ENCODE results near the gene CASKIN2.

CASKIN2 gene

GRCh38 chr17:75475851-75476250 is 39.5 kb downstream of the CASKIN2 start:
- Mint-ChIP-seq H3K27me3 (no peaks in the 10 kb centered on the region), H3K4me3 (no peak overlapping the region), H3K36me3 (peaks cover 20% of the 10 kb centered on the region), H3K4me1 (no peaks in the 10 kb centered on the region), H3K27ac (no peak overlapping the region), H3K9me3 (no peaks in the 10 kb centered on the region)
- DNase-seq (ENCODE audit: low spot score in 2 of 2) (no peak), ATAC-seq (ENCODE audit: low read depth) (no peak)

GRCh38 chr17:75475144-75475835 is 40.0 kb downstream of the CASKIN2 start:
- DNase-seq (ENCODE audit: low spot score in 2 of 2), result no peak
- ATAC-seq (ENCODE audit: low read depth), result no peak
- Mint-ChIP-seq H3K27me3 (no peaks in the 10 kb centered on the region), H3K4me3 (no peak overlapping the region), H3K36me3 (peaks cover 20% of the 10 kb centered on the region), H3K27ac (no peak overlapping the region), H3K4me1 (no peaks in the 10 kb centered on the region), H3K9me3 (no peaks in the 10 kb centered on the region)

GRCh38 chr17:75474736-75475135 is 40.6 kb downstream of the CASKIN2 start:
- ATAC-seq (ENCODE audit: low read depth) (no peak), DNase-seq (ENCODE audit: low spot score in 2 of 2) (no peak)
- Mint-ChIP-seq H3K27ac (no peak overlapping the region), H3K4me3 (no peak overlapping the region), H3K27me3 (no peaks in the 10 kb centered on the region), H3K36me3 (peaks cover 18% of the 10 kb centered on the region), H3K4me1 (no peaks in the 10 kb centered on the region), H3K9me3 (no peaks in the 10 kb centered on the region)

GRCh38 chr17:75473246-75473645 is 42.1 kb downstream of the CASKIN2 start:
- Mint-ChIP-seq H3K27me3 (no peaks in the 10 kb centered on the region), H3K4me1 (no peaks in the 10 kb centered on the region), H3K4me3 (no peak overlapping the region), H3K9me3 (no peaks in the 10 kb centered on the region), H3K36me3 (peaks cover 17% of the 10 kb centered on the region), H3K27ac (no peak overlapping the region)
- no peak for DNase-seq (ENCODE audit: low spot score in 2 of 2)
- ATAC-seq (ENCODE audit: low read depth), result no peak

GRCh38 chr17:75472119-75472518 is 43.2 kb downstream of the CASKIN2 start:
- Mint-ChIP-seq H3K27me3 (no peaks in the 10 kb centered on the region), H3K9me3 (no peaks in the 10 kb centered on the region), H3K27ac (no peak overlapping the region), H3K4me1 (peaks cover 2% of the 10 kb centered on the region), H3K4me3 (no peak overlapping the region), H3K36me3 (peaks cover 17% of the 10 kb centered on the region)
- no peak for DNase-seq (ENCODE audit: low spot score in 2 of 2)
- ATAC-seq (ENCODE audit: low read depth), result no peak

- Mint-ChIP-seq H3K9me3 (no peaks in the 10 kb centered on the region), H3K4me1 (peaks cover 3% of the 10 kb centered on the region), H3K4me3 (no peak overlapping the region), H3K27me3 (no peaks in the 10 kb centered on the region), H3K36me3 (peaks cover 12% of the 10 kb centered on the region), H3K27ac (no peak overlapping the region)
- DNase-seq (ENCODE audit: low spot score in 2 of 2) (no peak), ATAC-seq (ENCODE audit: low read depth) (no peak)
Observed at GRCh38 chr17:75471207-75471606, 44.1 kb downstream of the CASKIN2 start.

- DNase-seq (ENCODE audit: low spot score in 2 of 2), result no peak
- Mint-ChIP-seq H3K4me3 (no peak overlapping the region), H3K9me3 (no peaks in the 10 kb centered on the region)
Observed at GRCh38 chr17:75468779-75469373, 46.5 kb downstream of the CASKIN2 start.

GRCh38 chr17:75468291-75468754 is 47.0 kb downstream of the CASKIN2 start:
- ATAC-seq (ENCODE audit: low read depth) (no peak), DNase-seq (ENCODE audit: low spot score in 2 of 2) (no peak)
- no peak overlapping the region for H3K4me3 Mint-ChIP-seq
- peaks cover 12% of the 10 kb centered on the region for H3K4me1 Mint-ChIP-seq
- peaks cover 11% of the 10 kb centered on the region for H3K36me3 Mint-ChIP-seq
- no peaks in the 10 kb centered on the region for H3K9me3 Mint-ChIP-seq
- H3K27me3 Mint-ChIP-seq, result no peaks in the 10 kb centered on the region
- H3K27ac Mint-ChIP-seq, result no peak overlapping the region

More at GRCh38 chr17:75468779-75469373, 46.5 kb downstream of the CASKIN2 start:
- Mint-ChIP-seq H3K4me1 (peaks cover 11% of the 10 kb centered on the region), H3K27me3 (no peaks in the 10 kb centered on the region), H3K36me3 (peaks cover 11% of the 10 kb centered on the region), H3K27ac (no peak overlapping the region)
- ATAC-seq (ENCODE audit: low read depth), result no peak

GRCh38 chr17:75465039-75465438 is 50.3 kb downstream of the CASKIN2 start:
- Mint-ChIP-seq H3K27ac (peak overlapping the region; percentile 23), H3K27me3 (no peaks in the 10 kb centered on the region), H3K9me3 (no peaks in the 10 kb centered on the region), H3K4me3 (no peak overlapping the region), H3K4me1 (peaks cover 17% of the 10 kb centered on the region), H3K36me3 (peaks cover 6% of the 10 kb centered on the region)
- ATAC-seq (ENCODE audit: low read depth), result no peak
- DNase-seq (ENCODE audit: low spot score in 2 of 2), result no peak

GRCh38 chr17:75463603-75464002 is 51.7 kb downstream of the CASKIN2 start:
- H3K27ac Mint-ChIP-seq, result no peak overlapping the region
- no peaks in the 10 kb centered on the region for H3K27me3 Mint-ChIP-seq
- H3K9me3 Mint-ChIP-seq, result no peaks in the 10 kb centered on the region
- peaks cover 23% of the 10 kb centered on the region for H3K4me1 Mint-ChIP-seq
- H3K36me3 Mint-ChIP-seq, result peaks cover 6% of the 10 kb centered on the region
- no peak for ATAC-seq (ENCODE audit: low read depth)
- no peak for DNase-seq (ENCODE audit: low spot score in 2 of 2)
- H3K4me3 Mint-ChIP-seq, result no peak overlapping the region

- DNase-seq (ENCODE audit: low spot score in 2 of 2) (no peak), ATAC-seq (ENCODE audit: low read depth) (no peak)
- Mint-ChIP-seq H3K4me3 (no peak overlapping the region), H3K4me1 (peaks cover 30% of the 10 kb centered on the region), H3K27me3 (no peaks in the 10 kb centered on the region), H3K9me3 (no peaks in the 10 kb centered on the region), H3K36me3 (peaks cover 2% of the 10 kb centered on the region), H3K27ac (peak overlapping the region; percentile 70)
Observed at GRCh38 chr17:75460295-75460694, 55.0 kb downstream of the CASKIN2 start.

- H3K27me3 Mint-ChIP-seq, result no peaks in the 10 kb centered on the region
- H3K4me3 Mint-ChIP-seq, result no peak overlapping the region
- no peaks in the 10 kb centered on the region for H3K9me3 Mint-ChIP-seq
- H3K36me3 Mint-ChIP-seq, result peaks cover 2% of the 10 kb centered on the region
- H3K27ac Mint-ChIP-seq, result peak overlapping the region; percentile 70
- DNase-seq (ENCODE audit: low spot score in 2 of 2) (no peak), ATAC-seq (ENCODE audit: low read depth) (no peak)
- H3K4me1 Mint-ChIP-seq, result peaks cover 30% of the 10 kb centered on the region
Observed at GRCh38 chr17:75459590-75460267, 55.6 kb downstream of the CASKIN2 start.

- no peak overlapping the region for H3K4me3 Mint-ChIP-seq
- no peaks in the 10 kb centered on the region for H3K27me3 Mint-ChIP-seq
- H3K4me1 Mint-ChIP-seq, result peaks cover 30% of the 10 kb centered on the region
- no peak for ATAC-seq (ENCODE audit: low read depth)
- H3K27ac Mint-ChIP-seq, result peak overlapping the region; percentile 53
- no peak for DNase-seq (ENCODE audit: low spot score in 2 of 2)
- no peaks in the 10 kb centered on the region for H3K36me3 Mint-ChIP-seq
- H3K9me3 Mint-ChIP-seq, result no peaks in the 10 kb centered on the region
Observed at GRCh38 chr17:75459246-75459589, 56.1 kb downstream of the CASKIN2 start.

- peak in 1 of 2 donors; percentile 20 for DNase-seq (ENCODE audit: low spot score in 2 of 2)
- Mint-ChIP-seq H3K9me3 (no peaks in the 10 kb centered on the region), H3K27ac (peak overlapping the region; percentile 77), H3K36me3 (no peaks in the 10 kb centered on the region), H3K4me1 (peaks cover 28% of the 10 kb centered on the region), H3K27me3 (no peaks in the 10 kb centered on the region), H3K4me3 (peak overlapping the region; percentile 93)
- peak; percentile 11 for ATAC-seq (ENCODE audit: low read depth)
Observed at GRCh38 chr17:75457047-75457654, 58.2 kb downstream of the CASKIN2 start.

Data from memory B cell (primary cell).